Thoracic aorta (tissue), 2 donors: ENCODE results near the gene CD63. TPM values are rescaled to one million over a fixed set of nuclear protein-coding genes. Genes with fewer than 3 reads are reported as not detected.

Source experiments
- ATAC-seq: fragments of 150-250 bp; one replicate; pipeline ENCODE4 v1.8.0; 2017; ENCODE audit warnings: low read depth; ENCODE audit not compliant: insufficient number of reproducible peaks, low FRiP score
- DNase-seq: peaks from one replicate; pipeline ENCODE4 v3.0.0-alpha.2; 2020; ENCODE audit warnings: low spot score
- H3K27ac ChIP-seq, 2 donors: fragments of 200-600 bp; sonication (generic); 1 replicate in 1 of 2; 2 replicates in 1 of 2; pipeline ENCODE4 v1.5.1; 2016; ENCODE audit warnings: mild to moderate bottlenecking in 2 of 2, moderate library complexity in 2 of 2
- H3K27me3 ChIP-seq: fragments of 200-600 bp; sonication (generic); replicated peaks from 2 replicates; pipeline ENCODE4 v1.6.0; 2016; ENCODE audit warnings: mild to moderate bottlenecking; ENCODE audit not compliant: insufficient read depth
- H3K36me3 ChIP-seq: fragments of 200-600 bp; sonication (generic); one replicate; pipeline ENCODE4 v1.5.1; 2016
- H3K4me1 ChIP-seq, 2 donors: fragments of 200-600 bp; sonication (generic); 1 replicate in 1 of 2; 2 replicates in 1 of 2; pipeline versions ENCODE4 v1.5.1 to v1.6.0; 2016; ENCODE audit warnings: low read depth in 2 of 2, mild to moderate bottlenecking in 1 of 2; ENCODE audit not compliant: control insufficient read depth in 1 of 2
- H3K4me3 ChIP-seq: fragments of 200-600 bp; sonication (generic); 2 replicates; pipeline ENCODE4 v1.5.1; 2016; ENCODE audit warnings: mild to moderate bottlenecking
- H3K9me3 ChIP-seq: fragments of 200-600 bp; sonication (generic); 2 replicates; pipeline ENCODE4 v1.5.1; 2016
- CTCF ChIP-seq: fragments of 200-600 bp; sonication (generic); IDR thresholded peaks from one replicate; pipeline ENCODE4 v1.5.1; 2019; ENCODE audit warnings: antibody characterized with exemption
- total RNA-seq, 2 donors: library from RNA; depleted of rRNA; stranded (reverse); fragments of >200 nt; gene quantifications; one replicate each; pipeline versions ENCODE4 v1.1.0 to v1.2.3, GENCODE V29; 2016

The CD63 gene
- total RNA-seq, 2 donors from 2014 or later = 615 to 776 TPM

GRCh38 chr12:55738123-55739024 lies 9.6 kb upstream of the CD63 start:
- ATAC-seq = peak; percentile 62

GRCh38 chr12:55737581-55738122 lies 8.8 kb upstream of the CD63 start:
- no peak for DNase-seq
- peak overlapping the region; percentile 86 for H3K4me3 ChIP-seq
- peak overlapping the region; percentile 68 to 71 for H3K27ac ChIP-seq
- no peaks in the 10 kb centered on the region for H3K36me3 ChIP-seq
- no peak for ATAC-seq
- no peak for TF ChIP-seq CTCF
- no peaks in the 10 kb centered on the region for H3K9me3 ChIP-seq
- no peaks in the 10 kb centered on the region for H3K27me3 ChIP-seq
- H3K4me1 ChIP-seq = peaks cover 5 to 14% of the 10 kb centered on the region in 2 donors

More at GRCh38 chr12:55738123-55739024, 9.6 kb upstream of the CD63 start:
- Histone ChIP-seq H3K4me3 (peak overlapping the region; percentile 86), H3K27me3 (no peaks in the 10 kb centered on the region), H3K9me3 (no peaks in the 10 kb centered on the region), H3K4me1 (peaks cover 5 to 15% of the 10 kb centered on the region in 2 donors), H3K36me3 (no peaks in the 10 kb centered on the region), H3K27ac (peak overlapping the region; percentile 68 to 71)
- DNase-seq = no peak
- peak; percentile 88 for TF ChIP-seq CTCF

GRCh38 chr12:55736780-55737580 lies 8.2 kb upstream of the CD63 start:
- Histone ChIP-seq H3K27ac (peak overlapping the region in 1 of 2 donors; percentile 2), H3K36me3 (no peaks in the 10 kb centered on the region), H3K27me3 (no peaks in the 10 kb centered on the region), H3K4me3 (no peak overlapping the region), H3K9me3 (no peaks in the 10 kb centered on the region), H3K4me1 (peaks cover 5 to 11% of the 10 kb centered on the region in 2 donors)
- ATAC-seq = no peak
- no peak for DNase-seq
- peak; percentile 71 for TF ChIP-seq CTCF

- Histone ChIP-seq H3K4me3 (no peak overlapping the region), H3K9me3 (no peaks in the 10 kb centered on the region), H3K27ac (no peak overlapping the region), H3K4me1 (peaks cover 5 to 11% of the 10 kb centered on the region in 2 donors), H3K27me3 (no peaks in the 10 kb centered on the region), H3K36me3 (no peaks in the 10 kb centered on the region)
- DNase-seq = no peak
- ATAC-seq = no peak
- TF ChIP-seq CTCF = no peak
Measured at GRCh38 chr12:55736076-55736475, 7.3 kb upstream of the CD63 start.

- ATAC-seq (no peak), DNase-seq (no peak)
- no peak for TF ChIP-seq CTCF
- Histone ChIP-seq H3K4me3 (no peak overlapping the region), H3K27ac (no peak overlapping the region), H3K36me3 (no peaks in the 10 kb centered on the region), H3K9me3 (no peaks in the 10 kb centered on the region), H3K27me3 (no peaks in the 10 kb centered on the region), H3K4me1 (peaks cover 14 to 26% of the 10 kb centered on the region in 2 donors)
Measured at GRCh38 chr12:55734595-55734994, 5.8 kb upstream of the CD63 start.
